ENCODE results near the gene F2R.
A peak's percentile ranks its signal among the peaks of the same experiment; 100 is the strongest.
"Not testable (repeated sequence)": the region's sequence is repeated elsewhere in the genome, so short reads cannot be mapped to it uniquely, and the experiment has no call there.

The F2R gene

DNA sequence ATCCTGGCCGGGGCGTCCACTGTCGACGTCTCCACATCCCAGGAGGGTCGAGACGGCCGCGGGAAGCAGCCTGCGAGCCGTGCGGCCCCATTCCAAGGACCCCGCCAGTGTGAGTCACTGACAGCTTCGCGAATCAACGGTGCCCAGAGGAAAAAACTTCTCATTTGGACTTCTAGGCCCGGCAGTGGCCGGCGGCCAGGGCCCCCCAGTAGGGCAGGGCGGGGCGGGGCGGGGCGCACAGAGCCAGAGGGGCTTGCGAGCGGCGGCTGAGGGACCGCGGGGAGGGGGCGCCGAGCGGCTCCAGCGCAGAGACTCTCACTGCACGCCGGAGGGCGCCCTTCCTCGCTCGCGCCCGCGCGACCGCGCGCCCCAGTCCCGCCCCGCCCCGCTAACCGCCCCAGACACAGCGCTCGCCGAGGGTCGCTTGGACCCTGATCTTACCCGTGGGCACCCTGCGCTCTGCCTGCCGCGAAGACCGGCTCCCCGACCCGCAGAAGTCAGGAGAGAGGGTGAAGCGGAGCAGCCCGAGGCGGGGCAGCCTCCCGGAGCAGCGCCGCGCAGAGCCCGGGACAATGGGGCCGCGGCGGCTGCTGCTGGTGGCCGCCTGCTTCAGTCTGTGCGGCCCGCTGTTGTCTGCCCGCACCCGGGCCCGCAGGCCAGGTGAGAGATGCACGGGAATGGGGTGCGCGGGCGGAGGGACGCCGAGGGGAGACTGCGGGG, at the start of gene F2R:
Gene F2R (plus strand): TSS at position 391 of the 720 bp plus-strand sequence. CDS start 182 bp downstream, at position 573.
- Histone ChIP-seq H3K27me3 (ENCODE audit: control insufficient read depth, insufficient read depth, low read length) (peaks cover 33% of the 10 kb centered on the region), H3K36me3 (ENCODE audit: control insufficient read depth, insufficient read depth, low read length) (no peaks in the 10 kb centered on the region), H3K9me3 (ENCODE audit: control insufficient read depth, low read length) (no peaks in the 10 kb centered on the region), H3K4me3 (ENCODE audit: low read length) (peak within 1 kb of the TSS; percentile 60), H3K4me1 (ENCODE audit: control insufficient read depth, insufficient read depth, low read length) (peaks cover 8% of the 10 kb centered on the region), H3K9ac (ENCODE audit: low read length) (peak within 1 kb of the TSS; percentile 68)

DNA sequence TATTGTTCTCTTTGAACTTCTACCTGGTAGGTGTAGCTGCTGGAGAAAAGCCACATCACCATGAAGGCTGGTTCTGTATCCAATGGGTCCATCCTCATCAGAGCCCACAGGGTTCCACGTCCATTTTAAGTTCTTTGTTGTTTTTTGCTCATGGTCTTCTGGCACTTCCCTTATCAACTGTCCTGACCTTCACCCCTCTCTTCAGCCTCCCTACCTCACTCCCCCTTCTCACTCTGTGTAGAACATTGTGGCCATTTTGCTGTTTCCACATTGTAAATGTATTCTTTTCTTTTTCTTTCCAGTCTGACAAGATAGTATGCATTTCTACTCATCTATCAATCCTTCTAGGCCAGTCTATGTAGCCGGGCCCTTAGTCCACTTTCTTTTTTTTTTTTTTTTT, 48.4 kb upstream of the F2R start:
- no peaks in the 10 kb centered on the region for H3K9me3 ChIP-seq (ENCODE audit: control insufficient read depth, low read length)
- no peak overlapping the region for H3K4me3 ChIP-seq (ENCODE audit: low read length)
- no peaks in the 10 kb centered on the region for H3K27me3 ChIP-seq (ENCODE audit: control insufficient read depth, insufficient read depth, low read length)
- H3K4me1 ChIP-seq (ENCODE audit: control insufficient read depth, insufficient read depth, low read length): no peaks in the 10 kb centered on the region
- no peak overlapping the region for H3K9ac ChIP-seq (ENCODE audit: low read length)
- H3K36me3 ChIP-seq (ENCODE audit: control insufficient read depth, insufficient read depth, low read length): no peaks in the 10 kb centered on the region

DNA sequence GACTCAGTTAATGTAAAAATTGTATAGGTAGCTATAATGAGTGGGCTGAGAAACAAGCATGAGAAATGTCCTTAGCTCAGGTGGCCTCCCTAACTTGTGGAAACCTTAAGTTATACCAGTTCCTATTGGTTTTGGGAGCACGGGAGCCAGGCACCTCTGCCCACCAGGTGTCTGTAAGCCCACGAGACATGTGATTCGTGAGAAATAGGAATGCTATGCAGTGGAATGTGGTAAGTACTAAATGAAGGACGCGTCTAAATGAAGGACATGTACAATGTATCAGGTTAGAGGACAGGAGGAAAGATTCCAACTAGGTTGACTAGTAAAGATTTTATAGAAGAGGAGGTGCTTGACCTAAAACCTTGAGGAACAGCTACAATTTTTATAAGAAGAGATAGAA, 46.7 kb upstream of the F2R start:
- H3K9me3 ChIP-seq (ENCODE audit: control insufficient read depth, low read length): no peaks in the 10 kb centered on the region
- H3K4me1 ChIP-seq (ENCODE audit: control insufficient read depth, insufficient read depth, low read length): peaks cover 7% of the 10 kb centered on the region
- H3K9ac ChIP-seq (ENCODE audit: low read length): no peak overlapping the region
- H3K27me3 ChIP-seq (ENCODE audit: control insufficient read depth, insufficient read depth, low read length): no peaks in the 10 kb centered on the region
- no peaks in the 10 kb centered on the region for H3K36me3 ChIP-seq (ENCODE audit: control insufficient read depth, insufficient read depth, low read length)
- no peak overlapping the region for H3K4me3 ChIP-seq (ENCODE audit: low read length)

DNA sequence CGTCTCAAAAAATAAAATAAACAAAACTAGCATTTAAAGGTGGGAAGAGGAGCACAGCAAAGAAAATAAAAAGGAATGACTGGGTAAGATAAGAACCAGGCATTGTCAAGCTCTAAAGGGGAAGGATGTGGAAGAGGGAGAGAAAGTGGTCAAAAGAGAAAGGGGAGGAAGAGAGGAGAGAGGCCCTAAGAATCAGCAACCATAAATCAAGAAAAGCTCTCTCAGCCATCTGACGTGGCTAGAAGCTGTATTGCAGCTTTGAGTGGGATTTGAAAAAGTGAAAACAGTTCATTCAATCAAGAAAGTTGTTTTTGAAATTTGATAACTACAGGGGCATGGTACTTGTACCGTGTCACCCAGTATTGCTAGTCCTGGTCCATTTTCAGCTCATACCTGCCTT, 45.4 kb upstream of the F2R start:
- Histone ChIP-seq H3K4me1 (ENCODE audit: control insufficient read depth, insufficient read depth, low read length) (peaks cover 7% of the 10 kb centered on the region), H3K9ac (ENCODE audit: low read length) (no peak overlapping the region), H3K4me3 (ENCODE audit: low read length) (no peak overlapping the region), H3K27me3 (ENCODE audit: control insufficient read depth, insufficient read depth, low read length) (no peaks in the 10 kb centered on the region), H3K36me3 (ENCODE audit: control insufficient read depth, insufficient read depth, low read length) (no peaks in the 10 kb centered on the region), H3K9me3 (ENCODE audit: control insufficient read depth, low read length) (no peaks in the 10 kb centered on the region)

DNA sequence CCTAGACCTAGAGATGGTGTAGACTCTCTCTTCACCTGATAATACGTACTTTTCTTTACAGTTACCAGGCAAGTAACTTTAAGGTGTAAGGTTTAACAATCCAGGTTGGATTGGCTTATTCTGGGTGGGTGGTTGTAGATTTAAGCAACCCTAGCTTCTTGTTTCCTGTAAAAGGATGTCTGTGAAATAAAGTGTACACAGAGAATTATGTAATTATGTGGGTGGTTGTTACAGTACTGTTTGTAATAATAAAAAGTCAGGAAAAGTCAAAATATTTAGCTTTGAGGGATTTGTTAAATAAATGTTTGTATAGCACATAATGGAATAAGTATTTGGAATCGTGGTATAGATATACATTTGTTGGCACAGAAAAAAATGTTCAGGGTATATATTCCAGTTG, 43.7 kb upstream of the F2R start:
- H3K4me1 ChIP-seq (ENCODE audit: control insufficient read depth, insufficient read depth, low read length): peaks cover 7% of the 10 kb centered on the region
- H3K9me3 ChIP-seq (ENCODE audit: control insufficient read depth, low read length): no peaks in the 10 kb centered on the region
- H3K9ac ChIP-seq (ENCODE audit: low read length): no peak overlapping the region
- no peak overlapping the region for H3K4me3 ChIP-seq (ENCODE audit: low read length)
- no peaks in the 10 kb centered on the region for H3K27me3 ChIP-seq (ENCODE audit: control insufficient read depth, insufficient read depth, low read length)
- no peaks in the 10 kb centered on the region for H3K36me3 ChIP-seq (ENCODE audit: control insufficient read depth, insufficient read depth, low read length)

DNA sequence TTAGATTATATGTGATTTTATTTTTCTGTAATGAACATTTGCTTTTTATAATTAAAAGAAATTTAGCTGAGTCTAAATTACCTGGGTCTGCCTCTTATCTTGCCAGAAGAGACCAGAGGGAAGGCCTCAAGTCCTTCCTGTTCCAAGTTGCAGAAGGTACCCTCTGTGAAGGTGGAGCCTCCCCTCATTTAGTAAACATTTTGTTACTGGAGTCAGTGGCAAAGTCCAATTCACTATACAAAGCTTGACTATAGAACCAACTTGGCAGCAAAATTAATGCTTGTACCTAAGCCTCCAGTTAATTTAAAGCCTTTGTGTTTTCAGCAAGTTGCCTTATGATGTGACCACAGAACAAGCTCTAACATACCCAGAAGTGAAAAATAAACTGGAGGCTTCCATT, 42.8 kb upstream of the F2R start:
- H3K9me3 ChIP-seq (ENCODE audit: control insufficient read depth, low read length): no peaks in the 10 kb centered on the region
- no peaks in the 10 kb centered on the region for H3K36me3 ChIP-seq (ENCODE audit: control insufficient read depth, insufficient read depth, low read length)

DNA sequence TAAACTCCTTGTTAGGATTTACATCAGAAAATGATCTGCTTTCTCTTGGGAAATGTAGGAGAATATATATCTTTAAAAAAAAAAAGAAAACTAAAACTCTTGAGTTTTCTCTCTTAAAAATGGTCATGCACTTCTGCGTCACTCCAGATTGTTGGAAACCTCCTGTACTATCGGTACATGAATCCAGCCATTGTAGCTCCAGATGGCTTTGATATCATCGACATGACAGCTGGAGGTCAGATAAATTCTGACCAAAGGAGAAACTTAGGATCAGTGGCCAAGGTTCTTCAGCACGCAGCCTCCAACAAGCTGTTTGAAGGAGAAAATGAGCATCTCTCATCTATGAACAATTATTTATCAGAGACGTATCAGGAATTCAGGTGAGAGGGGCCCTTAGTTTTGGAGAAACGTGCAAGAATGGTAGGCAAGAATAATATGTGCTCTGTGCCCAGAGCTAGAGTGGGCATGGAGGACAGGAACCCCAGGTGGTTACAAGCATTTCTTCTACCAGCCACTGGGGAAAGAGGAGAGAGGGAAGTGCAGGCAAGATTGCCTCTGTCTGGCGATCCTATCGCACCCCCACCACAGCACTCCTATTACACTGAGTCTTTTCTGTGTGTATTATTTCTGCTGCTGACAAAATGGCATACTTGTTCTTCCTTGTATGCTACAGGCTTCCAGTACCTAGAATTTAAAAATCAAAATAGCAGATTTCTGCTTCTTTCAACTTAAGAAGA, 41.4 kb upstream of the F2R start:
- Histone ChIP-seq H3K4me3 (ENCODE audit: low read length) (no peak overlapping the region), H3K9ac (ENCODE audit: low read length) (no peak overlapping the region), H3K4me1 (ENCODE audit: control insufficient read depth, insufficient read depth, low read length) (peaks cover 7% of the 10 kb centered on the region), H3K9me3 (ENCODE audit: control insufficient read depth, low read length) (no peaks in the 10 kb centered on the region), H3K27me3 (ENCODE audit: control insufficient read depth, insufficient read depth, low read length) (no peaks in the 10 kb centered on the region), H3K36me3 (ENCODE audit: control insufficient read depth, insufficient read depth, low read length) (no peaks in the 10 kb centered on the region)

More for the DNA sequence above, 42.8 kb upstream of the F2R start:
- no peak overlapping the region for H3K9ac ChIP-seq (ENCODE audit: low read length)
- H3K4me1 ChIP-seq (ENCODE audit: control insufficient read depth, insufficient read depth, low read length): peaks cover 7% of the 10 kb centered on the region
- no peak overlapping the region for H3K4me3 ChIP-seq (ENCODE audit: low read length)
- no peaks in the 10 kb centered on the region for H3K27me3 ChIP-seq (ENCODE audit: control insufficient read depth, insufficient read depth, low read length)

DNA sequence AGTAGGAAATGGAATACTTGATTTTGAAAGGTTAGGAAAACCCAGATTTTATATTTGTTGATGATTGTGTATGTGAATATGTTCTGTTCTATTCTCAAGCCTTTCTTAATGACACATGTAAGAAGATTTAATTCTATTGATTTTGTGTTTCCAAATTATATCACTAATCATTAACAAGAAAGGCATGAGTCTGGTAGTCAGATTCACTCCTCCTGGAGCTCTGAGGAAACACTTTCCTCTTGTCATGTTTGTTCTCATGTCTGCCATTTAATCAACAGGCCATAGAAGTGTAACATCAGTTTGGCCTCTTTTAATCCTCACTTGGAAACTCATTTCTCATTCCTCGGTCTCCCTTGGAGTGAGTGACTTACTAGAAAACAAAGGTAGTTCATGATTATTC, 40.6 kb upstream of the F2R start:
- Histone ChIP-seq H3K9ac (ENCODE audit: low read length) (no peak overlapping the region), H3K4me1 (ENCODE audit: control insufficient read depth, insufficient read depth, low read length) (peaks cover 7% of the 10 kb centered on the region), H3K9me3 (ENCODE audit: control insufficient read depth, low read length) (no peaks in the 10 kb centered on the region), H3K36me3 (ENCODE audit: control insufficient read depth, insufficient read depth, low read length) (no peaks in the 10 kb centered on the region), H3K4me3 (ENCODE audit: low read length) (no peak overlapping the region), H3K27me3 (ENCODE audit: control insufficient read depth, insufficient read depth, low read length) (no peaks in the 10 kb centered on the region)

DNA sequence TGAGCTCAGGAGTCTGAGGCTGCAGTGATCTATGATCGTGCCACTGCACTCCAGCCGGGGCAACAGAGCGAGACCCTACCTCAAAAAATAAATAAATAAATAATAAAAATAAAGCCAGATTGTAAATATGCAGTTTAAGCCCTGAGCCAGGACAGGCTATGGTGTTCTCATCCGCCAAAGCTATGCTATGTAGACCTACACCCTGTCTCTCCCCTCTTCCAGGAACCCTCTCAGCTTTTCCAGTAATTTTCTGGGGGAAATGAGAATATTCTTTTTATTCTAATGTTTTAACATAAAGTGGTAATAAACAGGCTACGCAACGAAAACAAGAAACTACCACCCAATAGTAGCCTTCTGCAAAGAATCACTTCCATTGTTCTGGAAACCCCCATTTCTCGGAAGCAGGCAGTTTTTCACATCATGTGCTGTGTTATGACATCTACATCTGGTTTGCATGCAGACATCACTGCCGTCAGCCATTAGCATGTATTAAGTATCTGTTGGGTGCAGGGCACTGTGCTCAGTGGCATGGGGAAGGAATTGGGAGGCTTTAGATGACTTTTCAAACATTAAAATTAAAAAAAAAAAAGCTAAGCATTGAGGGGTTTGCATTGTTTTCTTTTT, 38.0 kb upstream of the F2R start:
- no peak overlapping the region for H3K4me3 ChIP-seq (ENCODE audit: low read length)
- H3K27me3 ChIP-seq (ENCODE audit: control insufficient read depth, insufficient read depth, low read length): no peaks in the 10 kb centered on the region
- no peak overlapping the region for H3K9ac ChIP-seq (ENCODE audit: low read length)
- H3K9me3 ChIP-seq (ENCODE audit: control insufficient read depth, low read length): no peaks in the 10 kb centered on the region
- no peaks in the 10 kb centered on the region for H3K36me3 ChIP-seq (ENCODE audit: control insufficient read depth, insufficient read depth, low read length)
- peaks cover 7% of the 10 kb centered on the region for H3K4me1 ChIP-seq (ENCODE audit: control insufficient read depth, insufficient read depth, low read length)

DNA sequence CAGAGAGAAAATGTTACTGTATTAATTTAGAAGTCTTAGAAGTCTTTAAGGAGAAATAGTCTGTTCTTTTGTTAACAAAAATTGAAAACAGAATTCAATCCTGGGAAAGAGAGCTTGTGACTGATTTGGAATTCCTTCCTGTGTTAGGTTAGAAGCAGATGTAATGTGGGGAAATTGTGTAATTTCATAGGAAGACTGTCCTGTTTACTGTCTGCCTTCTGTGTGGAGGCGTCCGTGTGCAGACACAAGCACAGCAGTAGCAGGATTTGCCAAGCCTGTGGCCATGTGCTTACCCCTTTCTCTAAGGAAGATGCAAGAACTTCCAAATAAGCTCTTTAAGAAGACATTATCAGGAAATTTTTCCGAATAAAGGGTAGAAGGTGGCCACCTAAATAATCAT, 36.7 kb upstream of the F2R start:
- Histone ChIP-seq H3K4me3 (ENCODE audit: low read length) (no peak overlapping the region), H3K36me3 (ENCODE audit: control insufficient read depth, insufficient read depth, low read length) (no peaks in the 10 kb centered on the region), H3K4me1 (ENCODE audit: control insufficient read depth, insufficient read depth, low read length) (no peaks in the 10 kb centered on the region), H3K9ac (ENCODE audit: low read length) (no peak overlapping the region), H3K9me3 (ENCODE audit: control insufficient read depth, low read length) (no peaks in the 10 kb centered on the region), H3K27me3 (ENCODE audit: control insufficient read depth, insufficient read depth, low read length) (no peaks in the 10 kb centered on the region)

DNA sequence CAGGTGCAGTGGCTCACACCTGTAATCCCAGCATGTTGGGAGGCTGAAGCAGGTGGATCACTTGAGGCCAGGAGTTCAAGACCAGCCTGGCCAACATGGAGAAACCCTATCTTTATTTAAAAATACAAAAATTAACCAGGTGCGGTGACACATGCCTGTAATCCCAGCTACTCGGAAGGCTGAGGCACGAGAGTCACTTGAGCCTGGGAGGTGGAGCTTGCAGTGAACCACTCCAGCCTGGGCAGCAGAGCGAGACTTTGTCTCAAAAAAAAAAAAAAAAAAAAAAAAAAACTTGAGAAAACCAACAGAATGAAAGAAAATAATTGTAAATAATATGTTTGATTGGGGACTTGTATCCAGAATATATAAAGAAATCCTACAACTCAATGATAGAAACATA, 35.1 kb upstream of the F2R start:
- H3K27me3 ChIP-seq (ENCODE audit: control insufficient read depth, insufficient read depth, low read length); H3K9ac ChIP-seq (ENCODE audit: low read length); H3K4me3 ChIP-seq (ENCODE audit: low read length); H3K4me1 ChIP-seq (ENCODE audit: control insufficient read depth, insufficient read depth, low read length); H3K9me3 ChIP-seq (ENCODE audit: control insufficient read depth, low read length); H3K36me3 ChIP-seq (ENCODE audit: control insufficient read depth, insufficient read depth, low read length): not testable (repeated sequence)

DNA sequence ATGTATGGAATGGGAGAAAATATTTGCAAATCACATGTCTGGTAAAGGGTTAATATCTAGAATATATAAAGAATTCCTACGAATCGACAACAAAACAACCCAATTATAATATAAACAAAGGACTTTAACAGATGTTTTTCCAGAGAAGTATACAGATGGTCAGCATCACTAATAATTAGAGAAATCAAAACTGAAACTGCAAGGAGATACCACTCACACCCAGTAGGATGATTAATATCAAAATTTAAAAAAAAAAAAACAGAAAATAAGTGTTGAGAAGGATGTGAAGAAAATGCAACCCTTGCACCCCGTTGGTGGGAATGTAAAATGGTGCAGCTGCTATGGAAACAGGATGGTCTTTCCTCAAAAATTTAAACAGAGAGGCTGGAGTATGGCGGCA, 34.6 kb upstream of the F2R start:
- H3K4me3 ChIP-seq (ENCODE audit: low read length): no peak overlapping the region
- no peaks in the 10 kb centered on the region for H3K27me3 ChIP-seq (ENCODE audit: control insufficient read depth, insufficient read depth, low read length)
- no peak overlapping the region for H3K9ac ChIP-seq (ENCODE audit: low read length)
- no peaks in the 10 kb centered on the region for H3K4me1 ChIP-seq (ENCODE audit: control insufficient read depth, insufficient read depth, low read length)
- H3K9me3 ChIP-seq (ENCODE audit: control insufficient read depth, low read length): no peaks in the 10 kb centered on the region
- no peaks in the 10 kb centered on the region for H3K36me3 ChIP-seq (ENCODE audit: control insufficient read depth, insufficient read depth, low read length)
